B cell (primary cell): ENCODE data around the gene AKIRIN1. TPM values are rescaled to one million over a fixed set of nuclear protein-coding genes. Genes with fewer than 3 reads are reported as not detected.
"Not testable (repeated sequence)": the region's sequence is repeated elsewhere in the genome, so short reads cannot be mapped to it uniquely, and the experiment has no call there.

Experiments used
- ATAC-seq: fragments of 200-7000 bp; cut with Tn5 transposase; one replicate; pipeline ENCODE4 v1.10.0; 2021; ENCODE audit warnings: low read depth, mild to moderate bottlenecking, moderate number of reproducible peaks, moderate library complexity
- CTCF ChIA-PET: fragments of 350-600 bp; sonication (Branson Sonifier 250); formaldehyde crosslinking; loops from one replicate; lab custom pipeline; 2021; ENCODE audit warnings: antibody characterized with exemption, inconsistent platforms; lab: Charles Lee
- POLR2A ChIA-PET: fragments of 350-600 bp; sonication (Branson Sonifier 250); formaldehyde crosslinking; loops from one replicate; lab custom pipeline; 2021; ENCODE audit warnings: antibody characterized with exemption; lab: Charles Lee
- DNase-seq: peaks from one replicate; pipeline ENCODE4 v3.0.0; 2013
- H2AFZ ChIP-seq: 2 replicates; pipeline ENCODE4 v1.6.1; 2012; ENCODE audit warnings: mild to moderate bottlenecking, low read depth, low read length; ENCODE audit not compliant: insufficient read depth, poor library complexity, severe bottlenecking
- H3K27ac ChIP-seq, 2 donors: 1 replicate in 1 of 2; 2 replicates in 1 of 2; pipeline ENCODE4 v1.5.1; 2012 to 2013; ENCODE audit warnings: low read length in 2 of 2, mild to moderate bottlenecking in 2 of 2, moderate library complexity in 1 of 2
- H3K27me3 ChIP-seq, 4 experiments: fragments of 200-600 bp in 1 of 4; sonication (generic) in 1 of 4; replicated peaks in 1 of 4; 1 replicate in 2 of 4; 2 replicates in 2 of 4; pipeline versions ENCODE4 v1.6.1 to v1.7.0; 2013 to 2016; ENCODE audit warnings: low read length in 3 of 4, mild to moderate bottlenecking in 2 of 4, mixed read lengths in 1 of 4, moderate library complexity in 1 of 4; ENCODE audit not compliant: insufficient read depth in 4 of 4, control insufficient read depth in 3 of 4; ENCODE audit errors: control extremely low read depth in 1 of 4
- H3K36me3 ChIP-seq, 2 experiments: replicated peaks in 1 of 2; 1 replicate in 1 of 2; 2 replicates in 1 of 2; pipeline versions ENCODE4 v1.6.1 to v1.7.1; 2013; ENCODE audit warnings: low read length in 1 of 2; ENCODE audit not compliant: insufficient read depth in 2 of 2, control insufficient read depth in 1 of 2; ENCODE audit errors: control extremely low read depth in 1 of 2, extremely low read depth in 1 of 2
- H3K4me1 ChIP-seq, 2 donors: fragments of 200-600 bp in 1 of 2; sonication (generic) in 1 of 2; 1 replicate in 1 of 2; 2 replicates in 1 of 2; pipeline versions ENCODE4 v1.5.1 to v1.6.1; 2013 to 2017; ENCODE audit warnings: low read length in 2 of 2; ENCODE audit not compliant: control insufficient read depth in 2 of 2, insufficient read depth in 2 of 2
- H3K4me2 ChIP-seq: replicated peaks from 2 replicates; pipeline ENCODE3; 2012; ENCODE audit warnings: mild to moderate bottlenecking, low read depth, low read length; ENCODE audit not compliant: poor library complexity, severe bottlenecking
- H3K4me3 ChIP-seq, 5 experiments: fragments of 200-600 bp in 1 of 5; sonication (generic) in 1 of 5; 1 replicate in 3 of 5; 2 replicates in 2 of 5; pipeline versions ENCODE4 v1.5.1 to v1.7.0; 2011 to 2016; ENCODE audit warnings: low read length in 4 of 5, mild to moderate bottlenecking in 4 of 5, low read depth in 2 of 5, control low read depth in 1 of 5, moderate library complexity in 1 of 5; ENCODE audit not compliant: insufficient read depth in 1 of 5; ENCODE audit errors: control extremely low read depth in 1 of 5, extremely low read depth in 1 of 5
- H3K79me2 ChIP-seq: fragments of 200-600 bp; sonication (generic); one replicate; pipeline ENCODE4 v1.6.0; 2016; ENCODE audit warnings: low read length; ENCODE audit not compliant: control insufficient read depth, insufficient read depth
- H3K9ac ChIP-seq: fragments of 200-600 bp; sonication (generic); 2 replicates; pipeline ENCODE4 v1.6.1; 2017; ENCODE audit warnings: mild to moderate bottlenecking, low read length, moderate library complexity
- H3K9me3 ChIP-seq, 3 donors: one replicate each; pipeline versions ENCODE4 v1.6.1 to v1.7.1; 2013; ENCODE audit warnings: low read length in 2 of 3; ENCODE audit not compliant: control insufficient read depth in 2 of 3, insufficient read depth in 1 of 3; ENCODE audit errors: control extremely low read depth in 1 of 3
- H4K20me1 ChIP-seq: 2 replicates; pipeline ENCODE4 v1.6.0; 2012; ENCODE audit warnings: mild to moderate bottlenecking, low read length; ENCODE audit not compliant: insufficient read depth, control insufficient read depth, poor library complexity, severe bottlenecking
- H3K27ac Mint-ChIP-seq: one replicate; pipeline ENCODE4 v1.8.0; 2021; ENCODE audit warnings: mixed read lengths
- H3K27me3 Mint-ChIP-seq: one replicate; pipeline ENCODE4 v1.8.0; 2021; ENCODE audit warnings: mixed read lengths
- H3K4me1 Mint-ChIP-seq: one replicate; pipeline ENCODE4 v1.8.0; 2021; ENCODE audit warnings: mixed read lengths
- H3K4me3 Mint-ChIP-seq: one replicate; pipeline ENCODE4 v1.8.0; 2021; ENCODE audit warnings: mixed read lengths
- H3K9me3 Mint-ChIP-seq: one replicate; pipeline ENCODE4 v1.8.0; 2022; ENCODE audit warnings: mixed read lengths; ENCODE audit not compliant: insufficient read depth
- CTCF ChIP-seq: fragments of 200-600 bp; IDR thresholded peaks from one replicate; pipeline ENCODE4 v1.8.0; 2022; ENCODE audit warnings: antibody characterized with exemption, mild to moderate bottlenecking
- EZH2 ChIP-seq: IDR thresholded peaks from 2 replicates; pipeline ENCODE4 v1.6.1; 2012; ENCODE audit warnings: borderline replicate concordance, low read depth, mild to moderate bottlenecking, moderate library complexity, low read length; ENCODE audit not compliant: insufficient read depth, poor library complexity, severe bottlenecking
- WGBS: methylation state at CpG from one replicate; pipeline ENCODE4 v1.1.5; 2013; ENCODE audit warnings: missing lambda C conversion rate; ENCODE audit not compliant: insufficient coverage; 5-methylcytosine and 5-hydroxymethylcytosine counted together
- intact Hi-C: fragments of 100-400 bp; cut with micrococcal nuclease; formaldehyde crosslinking; loops from one replicate; pipeline ENCODE4 v1.10.0; 2022
- polyA plus RNA-seq: library from polyadenylated mRNA; depleted of rRNA; stranded (reverse); fragments of >200 nt; gene quantifications from 2 replicates; pipeline ENCODE4 v1.2.3, GENCODE V29; 2012
- total RNA-seq, 2 donors: library from RNA; stranded (reverse); fragments of 120-200 nt in 1 of 2; gene quantifications; 1 replicate in 1 of 2; 2 replicates in 1 of 2; pipeline versions ENCODE4 v1.2.3 to v1.2.4, GENCODE V29; 2013 to 2022

AKIRIN1 gene
- total and polyA plus RNA-seq, 2 donors (not counting 1 experiment from before 2014, with no cell fraction given) = 36.5 to 59.7 TPM

DNA sequence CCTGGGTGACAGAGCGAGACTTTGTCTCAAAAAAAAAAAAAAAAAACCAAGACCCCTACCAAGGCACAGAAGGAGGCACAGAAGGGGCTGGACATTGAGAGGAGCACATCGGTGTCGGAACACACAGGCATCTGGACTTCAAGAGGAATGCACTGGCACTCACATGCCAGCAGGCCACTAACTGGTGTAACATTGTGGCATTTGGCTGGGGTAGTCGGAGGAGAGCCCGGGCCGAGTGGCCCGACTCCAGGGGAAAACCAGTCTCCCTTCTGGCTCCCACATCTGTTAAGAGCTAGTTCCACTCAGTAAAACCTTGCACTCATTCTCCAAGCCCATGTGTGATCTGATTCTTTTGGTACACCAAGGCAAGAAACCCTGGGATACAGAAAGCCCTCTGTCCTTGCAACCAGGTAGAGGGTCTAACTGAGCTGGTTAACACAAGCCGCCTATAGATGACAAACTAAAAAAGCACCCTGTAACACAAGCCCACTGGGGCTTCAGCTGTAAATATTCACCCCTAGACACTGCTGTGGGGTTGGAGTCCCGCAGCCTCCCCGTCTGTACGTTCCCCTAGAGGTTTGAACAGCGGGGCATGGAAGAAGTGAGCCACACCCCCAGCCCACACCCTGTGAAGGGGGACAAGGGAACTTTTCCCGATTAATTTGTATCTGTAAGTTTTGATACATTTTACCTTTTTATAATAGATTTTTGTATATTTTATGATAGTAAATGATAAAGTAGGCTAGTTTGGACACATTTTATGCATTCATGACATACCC is 17.2 kb upstream of the AKIRIN1 start:
- Histone ChIP-seq H3K9me3 (peaks cover 0 to 15% (median 0%) of the 10 kb centered on the region in 3 donors), H3K4me2 (no peak overlapping the region), H3K4me1 (no peaks in the 10 kb centered on the region), H3K4me3 (no peak overlapping the region), H3K27ac (no peak overlapping the region), H3K9ac (no peak overlapping the region), H3K79me2 (no peaks in the 10 kb centered on the region), H3K27me3 (no peaks in the 10 kb centered on the region), H2AFZ (no peak overlapping the region), H4K20me1 (no peaks in the 10 kb centered on the region), H3K36me3 (no peaks in the 10 kb centered on the region)
- no peak for DNase-seq
- intact Hi-C loops = no loop called here
- 98% methylated on average over 7 of the region's 13 CpGs for WGBS
- H3K4me1 Mint-ChIP-seq = no peaks in the 10 kb centered on the region
- no peak for ATAC-seq
- ChIA-PET POLR2A (interaction anchor here (0.7 kb wide), 1 partner anchor 989 kb away, joined by 5 read pairs; no protein-coding TSS in a partner anchor), CTCF (no interaction called here)
- peaks cover 3% of the 10 kb centered on the region for H3K9me3 Mint-ChIP-seq
- H3K4me3 Mint-ChIP-seq = no peak overlapping the region
- no peaks in the 10 kb centered on the region for H3K27me3 Mint-ChIP-seq
- H3K27ac Mint-ChIP-seq = no peak overlapping the region
- no peak for TF ChIP-seq CTCF
- no peak for TF ChIP-seq EZH2

GRCh38 chr1:38977399-38978244 is 13.5 kb upstream of the AKIRIN1 start:
- H3K79me2 ChIP-seq, H3K4me3 Mint-ChIP-seq, H3K4me2 ChIP-seq, H3K27ac Mint-ChIP-seq, H3K9ac ChIP-seq, intact Hi-C loops, H4K20me1 ChIP-seq, H3K27ac ChIP-seq, ATAC-seq, H3K4me1 Mint-ChIP-seq, H3K4me1 ChIP-seq, H2AFZ ChIP-seq, H3K9me3 Mint-ChIP-seq, H3K36me3 ChIP-seq, H3K4me3 ChIP-seq, H3K27me3 Mint-ChIP-seq, H3K27me3 ChIP-seq, DNase-seq: not testable (repeated sequence)
- peaks cover 0 to 17% (median 0%) of the 10 kb centered on the region in 3 donors for H3K9me3 ChIP-seq
- 58% methylated on average over 6 of the region's 12 CpGs for WGBS
- ChIA-PET POLR2A (interaction anchor here (0.6 to 0.7 kb wide), 2 partner anchors 9 to 317 kb away, joined by 3 to 4 read pairs; no protein-coding TSS in a partner anchor), CTCF (interaction anchor here (0.6 kb wide), 1 partner anchor 1164 kb away, joined by 4 read pairs; no protein-coding TSS in a partner anchor)

DNA sequence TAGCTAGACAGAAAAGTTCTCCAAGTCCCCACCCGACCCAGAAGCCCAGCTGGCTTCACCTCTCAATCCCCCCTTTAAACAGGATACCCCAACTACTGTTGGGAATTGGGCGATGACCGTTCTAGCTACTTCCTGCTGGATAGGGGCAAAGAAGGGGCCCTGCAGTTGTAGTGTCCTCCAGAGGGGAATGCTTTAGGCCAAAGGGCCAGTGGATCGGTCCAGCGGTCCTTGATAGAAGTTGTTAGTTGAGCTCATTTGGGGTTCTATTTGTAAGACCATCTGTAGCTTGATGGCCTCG is 12.9 kb upstream of the AKIRIN1 start:
- H3K27me3 ChIP-seq, H4K20me1 ChIP-seq, H3K27ac Mint-ChIP-seq, H2AFZ ChIP-seq, H3K4me2 ChIP-seq, H3K27me3 Mint-ChIP-seq, ATAC-seq, H3K4me3 ChIP-seq, H3K27ac ChIP-seq, H3K79me2 ChIP-seq, H3K4me1 Mint-ChIP-seq, H3K9ac ChIP-seq, H3K4me1 ChIP-seq, intact Hi-C loops, H3K4me3 Mint-ChIP-seq, POLR2A ChIA-PET, H3K36me3 ChIP-seq, DNase-seq, H3K9me3 Mint-ChIP-seq: not testable (repeated sequence)
- 95% methylated on average over 4 of the region's 6 CpGs for WGBS
- peaks cover 0 to 17% (median 0%) of the 10 kb centered on the region in 3 donors for H3K9me3 ChIP-seq
- CTCF ChIA-PET = interaction anchor here (0.6 kb wide), 1 partner anchor 1163 kb away, joined by 4 read pairs; no protein-coding TSS in a partner anchor
